Measurements from ENCODE around the gene SDHA. TPM values are rescaled to one million over a fixed set of nuclear protein-coding genes. Genes with fewer than 3 reads are reported as not detected.

SDHA gene
- total RNA-seq, 1 experiment from 2014 or later = 171 TPM

DNA sequence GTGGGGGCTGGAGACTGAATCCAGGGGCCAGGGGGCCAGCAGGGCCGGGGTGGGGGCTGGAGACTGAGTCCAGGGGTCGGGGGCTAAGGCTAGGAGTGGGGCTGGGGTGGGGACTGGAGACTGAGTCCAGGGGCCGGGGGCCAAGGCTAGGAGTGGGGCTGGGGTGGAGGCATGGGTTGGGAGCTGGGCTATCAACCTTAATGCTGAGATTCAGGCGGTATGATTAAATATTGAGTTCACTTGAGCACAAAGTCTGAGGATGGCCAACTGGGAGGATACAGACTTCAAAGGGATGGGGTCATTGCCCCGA is 43.9 kb upstream of the SDHA start:
- Histone ChIP-seq H3K36me3 (ENCODE audit: control insufficient read depth, insufficient read depth, low read length) (no peaks in the 10 kb centered on the region), H3K9me3 (ENCODE audit: control insufficient read depth, insufficient read depth, low read depth, low read length) (no peaks in the 10 kb centered on the region), H3K27me3 (ENCODE audit: control insufficient read depth, insufficient read depth, low read length) (peaks cover 2% of the 10 kb centered on the region; the same call in 1 of the 2 replicates), H3K4me3 (ENCODE audit: low read depth in 2 of 2, low read length in 2 of 2) (no peak overlapping the region), H3K27ac (ENCODE audit: low read length) (no peak overlapping the region), H3K4me1 (ENCODE audit: control insufficient read depth, insufficient read depth, low read length) (no peaks in the 10 kb centered on the region)
- no peak for ATAC-seq
- POLR2A ChIA-PET = no interaction called here
- no TSS peak for BruUV-seq (replicated peaks)
- in situ Hi-C loops (cut with HindIII; ENCODE audit: low pct_unique_long_range_greater_than_20kb, low sequenced_read_pairs) = no loop called here
- no peak for TF ChIP-seq POLR2AphosphoS5 (IDR thresholded peaks at IDR 0.05; ENCODE audit: low read depth, low read length)
- no peak for TF ChIP-seq CTCF (IDR thresholded peaks at IDR 0.05)
- no peak for TF ChIP-seq TCF7L2 (IDR thresholded peaks at IDR 0.05; ENCODE audit: low read depth, low read length)
- no peak for TF ChIP-seq SIN3A (IDR thresholded peaks at IDR 0.05; ENCODE audit: borderline replicate concordance, insufficient read depth, low read depth, low read length)
- TF ChIP-seq REST (IDR thresholded peaks at IDR 0.05; ENCODE audit: insufficient read depth in 1 of 2, low read depth in 2 of 2, low read length in 1 of 2) = no peak
- no peak for DNase-seq (ENCODE audit: low read depth, low spot score)
- CTCF ChIA-PET = no interaction called here
- intact Hi-C loops (cut with micrococcal nuclease; ENCODE audit: unreplicated experiment) = no loop called here

- in situ Hi-C loops (cut with HindIII; ENCODE audit: low pct_unique_long_range_greater_than_20kb, low sequenced_read_pairs) (no loop called here), intact Hi-C loops (cut with micrococcal nuclease; ENCODE audit: unreplicated experiment) (no loop called here)
- Histone ChIP-seq H3K27me3 (ENCODE audit: control insufficient read depth, insufficient read depth, low read length) (peaks cover 2% of the 10 kb centered on the region; the same call in 1 of the 2 replicates), H3K9me3 (ENCODE audit: control insufficient read depth, insufficient read depth, low read depth, low read length) (no peaks in the 10 kb centered on the region), H3K36me3 (ENCODE audit: control insufficient read depth, insufficient read depth, low read length) (no peaks in the 10 kb centered on the region), H3K4me1 (ENCODE audit: control insufficient read depth, insufficient read depth, low read length) (no peaks in the 10 kb centered on the region), H3K27ac (ENCODE audit: low read length) (no peak overlapping the region), H3K4me3 (ENCODE audit: low read depth in 2 of 2, low read length in 2 of 2) (no peak overlapping the region)
- ATAC-seq = no peak
- ChIA-PET CTCF (no interaction called here), POLR2A (no interaction called here)
- no peak for DNase-seq (ENCODE audit: low read depth, low spot score)
- TF ChIP-seq SIN3A (IDR thresholded peaks at IDR 0.05; ENCODE audit: borderline replicate concordance, insufficient read depth, low read depth, low read length) (no peak), POLR2AphosphoS5 (IDR thresholded peaks at IDR 0.05; ENCODE audit: low read depth, low read length) (no peak)
- no TSS peak for BruUV-seq (replicated peaks)
Observed at GRCh38 chr5:174876-175465, 43.1 kb upstream of the SDHA start.

DNA sequence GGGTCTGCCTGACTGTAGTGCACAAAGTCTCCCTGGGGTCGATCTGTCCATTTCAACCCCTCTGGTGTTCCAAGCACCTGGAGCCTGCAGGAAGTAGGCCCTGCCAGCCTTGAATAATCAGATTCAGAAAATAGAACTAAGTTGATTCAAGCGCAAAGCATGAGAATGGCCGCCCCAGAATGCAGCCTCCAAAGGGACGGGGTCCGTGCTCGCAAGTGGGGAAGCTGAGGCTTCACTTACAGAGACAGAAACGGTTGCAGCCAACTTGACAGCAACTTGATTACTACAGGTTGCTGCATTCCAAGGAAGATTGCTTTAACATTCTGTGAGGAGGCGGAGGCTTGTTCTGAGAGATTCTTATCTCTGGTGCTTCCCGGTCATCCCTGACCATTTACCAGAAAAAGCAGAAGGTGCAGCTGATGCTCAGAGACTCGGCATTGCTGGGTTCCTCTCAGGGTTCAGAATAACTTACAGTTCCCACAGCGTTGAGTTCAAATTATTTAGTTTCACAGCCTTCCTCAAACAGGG is 41.8 kb upstream of the SDHA start:
- TF ChIP-seq CTCF (IDR thresholded peaks at IDR 0.05) (no peak), TCF7L2 (IDR thresholded peaks at IDR 0.05; ENCODE audit: low read depth, low read length) (no peak), POLR2AphosphoS5 (IDR thresholded peaks at IDR 0.05; ENCODE audit: low read depth, low read length) (no peak), REST (IDR thresholded peaks at IDR 0.05; ENCODE audit: insufficient read depth in 1 of 2, low read depth in 2 of 2, low read length in 1 of 2) (no peak)
- Histone ChIP-seq H3K9me3 (ENCODE audit: control insufficient read depth, insufficient read depth, low read depth, low read length) (no peaks in the 10 kb centered on the region), H3K27me3 (ENCODE audit: control insufficient read depth, insufficient read depth, low read length) (peaks cover 2% of the 10 kb centered on the region; the same call in 1 of the 2 replicates), H3K36me3 (ENCODE audit: control insufficient read depth, insufficient read depth, low read length) (no peaks in the 10 kb centered on the region), H3K4me3 (ENCODE audit: low read depth in 2 of 2, low read length in 2 of 2) (no peak overlapping the region), H3K4me1 (ENCODE audit: control insufficient read depth, insufficient read depth, low read length) (no peaks in the 10 kb centered on the region), H3K27ac (ENCODE audit: low read length) (no peak overlapping the region)
- in situ Hi-C loops (cut with HindIII; ENCODE audit: low pct_unique_long_range_greater_than_20kb, low sequenced_read_pairs) (no loop called here), intact Hi-C loops (cut with micrococcal nuclease; ENCODE audit: unreplicated experiment) (no loop called here)
- BruUV-seq (replicated peaks) = no TSS peak
- no peak for ATAC-seq
- ChIA-PET POLR2A (no interaction called here), CTCF (no interaction called here)
- DNase-seq (ENCODE audit: low read depth, low spot score) = no peak

All from Panc1 (cell line).